VCaP (cell line): ENCODE measurements around the gene RHO.

Source experiments
- H3K27ac ChIP-seq: fragments of 450-650 bp; 2 replicates; pipeline ENCODE4 v1.5.1; 2017
- CTCF ChIP-seq: fragments of 450-650 bp; conservative IDR thresholded peaks from 2 replicates; pipeline ENCODE4 v1.5.1; 2017; ENCODE audit warnings: mild to moderate bottlenecking, moderate library complexity

The RHO gene

GRCh38 chr3:129574206-129574605 is 45.8 kb downstream of the RHO start:
- H3K27ac ChIP-seq: no peak overlapping the region
- no peak for TF ChIP-seq CTCF

GRCh38 chr3:129575233-129575996 is 47.0 kb downstream of the RHO start:
- H3K27ac ChIP-seq: no peak overlapping the region; the same call in 1 of the 2 replicates

GRCh38 chr3:129575997-129576384 is 47.6 kb downstream of the RHO start:
- H3K27ac ChIP-seq: peak overlapping the region; percentile 56
- TF ChIP-seq CTCF: no peak

More at GRCh38 chr3:129575233-129575996, 47.0 kb downstream of the RHO start:
- no peak for TF ChIP-seq CTCF

GRCh38 chr3:129576514-129577352 is 48.3 kb downstream of the RHO start:
- peak overlapping the region; percentile 56 for H3K27ac ChIP-seq
- no peak for TF ChIP-seq CTCF

DNA sequence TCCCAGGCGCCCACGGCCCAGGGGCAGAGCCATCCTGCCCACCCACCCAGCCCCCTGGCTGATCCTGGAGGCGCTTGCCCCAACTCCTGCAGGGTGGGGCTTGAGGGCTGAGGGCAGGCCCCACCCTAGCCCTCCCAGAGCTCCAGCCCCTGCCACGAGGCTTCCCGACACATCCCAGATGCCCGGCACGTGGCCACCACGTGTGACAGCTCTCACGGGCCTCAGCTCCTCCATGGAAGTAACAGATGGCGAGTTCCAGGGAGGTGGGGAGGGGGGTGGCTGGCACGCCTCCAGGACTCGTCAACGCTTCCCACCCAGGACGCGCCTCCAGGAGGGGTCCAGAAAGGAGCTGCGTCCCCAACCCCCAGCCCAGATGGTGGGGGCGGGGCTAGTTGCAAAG is 48.9 kb downstream of the RHO start:
- no peak for TF ChIP-seq CTCF
- peak overlapping the region; percentile 56 for H3K27ac ChIP-seq

DNA sequence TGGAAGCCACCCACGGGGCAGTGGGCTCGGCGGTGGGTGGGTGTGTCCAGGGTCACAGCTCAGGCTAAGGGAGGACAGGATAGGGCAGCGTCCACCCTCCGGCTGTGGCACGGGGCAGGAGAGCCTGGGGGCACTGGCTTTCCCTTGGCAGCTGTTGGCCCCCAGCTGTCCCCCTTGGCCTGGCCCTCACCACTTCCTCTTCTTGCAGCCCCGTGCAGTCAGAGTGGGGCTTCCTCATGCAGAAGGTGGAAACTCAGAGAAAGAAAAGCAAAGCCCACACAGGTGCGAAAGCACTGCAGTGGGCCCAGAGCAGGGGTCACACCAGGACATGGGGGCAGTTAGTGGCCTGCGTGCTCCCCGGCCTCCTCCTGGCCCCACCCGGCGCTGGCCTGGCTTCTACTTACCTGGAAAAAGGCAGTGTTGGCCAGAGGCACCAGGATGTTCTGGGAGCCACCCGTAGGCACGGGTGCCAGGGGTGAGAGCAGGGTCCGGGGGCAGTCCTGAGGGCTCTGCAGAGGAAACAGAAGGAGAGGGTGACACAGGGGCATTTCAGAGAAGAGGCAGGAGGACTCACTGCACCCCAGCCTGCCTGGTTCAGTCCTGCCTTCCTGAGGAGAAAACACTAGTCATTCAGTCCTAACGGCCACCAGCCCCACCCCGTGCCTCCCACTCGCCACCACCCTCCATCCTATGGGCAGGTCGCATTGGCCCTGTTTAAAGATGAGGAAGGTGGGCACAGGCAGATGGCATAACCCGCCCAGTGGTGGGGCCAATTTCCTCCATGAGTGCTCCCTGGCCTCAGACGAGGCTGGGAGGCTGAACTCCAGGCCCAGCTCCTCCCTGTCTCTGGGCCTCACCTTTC is 49.7 kb downstream of the RHO start:
- TF ChIP-seq CTCF: no peak
- no peak overlapping the region; the same call in 1 of the 2 replicates for H3K27ac ChIP-seq

GRCh38 chr3:129579991-129580390 is 51.6 kb downstream of the RHO start:
- TF ChIP-seq CTCF: no peak

More at GRCh38 chr3:129579991-129580390, 51.6 kb downstream of the RHO start:
- H3K27ac ChIP-seq: no peak overlapping the region
